ENCODE measurements around the gene CELF1. TPM values are rescaled to one million over a fixed set of nuclear protein-coding genes. Genes with fewer than 3 reads are reported as not detected.

Gene CELF1
- total RNA-seq, 4 donors from 2014 or later, result 87.3 to 144 (median 111) TPM

GRCh38 chr11:47577460-47578041, 24.6 kb upstream of the CELF1 start:
- WGBS, 2 donors, result 80 to 82% methylated on average over 13 of the region's 13 CpGs
- H3K27ac ChIP-seq, result no peak overlapping the region

GRCh38 chr11:47573321-47573720, 20.4 kb upstream of the CELF1 start:
- H3K36me3 ChIP-seq, result peaks cover 21 to 41% of the 10 kb centered on the region in 2 donors
- H3K27me3 ChIP-seq, result no peaks in the 10 kb centered on the region
- H3K4me3 ChIP-seq (replicated peaks in 1 of 3), result no peak overlapping the region
- intact Hi-C loops (cut with DNase I), result no loop called here
- TF ChIP-seq CTCF (IDR thresholded peaks at IDR 0.05), result no peak
- no peaks in the 10 kb centered on the region for H3K9me3 ChIP-seq
- no peak overlapping the region for H3K27ac ChIP-seq
- 82 to 90% methylated on average over 11 of the region's 11 CpGs for WGBS, 2 donors
- DNase-seq, result no peak
- H3K4me1 ChIP-seq, result peaks cover 7 to 19% of the 10 kb centered on the region in 2 donors

More at GRCh38 chr11:47577460-47578041, 24.6 kb upstream of the CELF1 start:
- Histone ChIP-seq H3K9me3 (no peaks in the 10 kb centered on the region), H3K27me3 (no peaks in the 10 kb centered on the region), H3K4me1 (peaks cover 11 to 28% of the 10 kb centered on the region in 2 donors), H3K4me3 (replicated peaks in 1 of 3) (peak overlapping the region in 1 of 3 donors; percentile 95), H3K36me3 (peaks cover 35 to 46% of the 10 kb centered on the region in 2 donors)
- intact Hi-C loops (cut with DNase I), result no loop called here
- TF ChIP-seq CTCF (IDR thresholded peaks at IDR 0.05) (no peak), POLR2A (IDR thresholded peaks at IDR 0.05) (no peak)
- DNase-seq, result no peak

- TF ChIP-seq CTCF (IDR thresholded peaks at IDR 0.05), result no peak
- no peak for TF ChIP-seq POLR2A (IDR thresholded peaks at IDR 0.05)
- intact Hi-C loops (cut with DNase I), result no loop called here
- Histone ChIP-seq H3K27me3 (no peaks in the 10 kb centered on the region), H3K9me3 (no peaks in the 10 kb centered on the region), H3K27ac (no peak overlapping the region), H3K4me1 (peaks cover 1 to 14% of the 10 kb centered on the region in 2 donors), H3K4me3 (replicated peaks in 1 of 3) (no peak overlapping the region), H3K36me3 (peaks cover 21 to 41% of the 10 kb centered on the region in 2 donors)
- no peak for DNase-seq
- 57 to 59% methylated on average over 7 to 8 of the region's 8 CpGs for WGBS, 2 donors
Observed at GRCh38 chr11:47572715-47573255, 19.9 kb upstream of the CELF1 start.

- Histone ChIP-seq H3K4me3 (replicated peaks in 1 of 3) (no peak overlapping the region), H3K27ac (no peak overlapping the region), H3K4me1 (peaks cover 0 to 10% of the 10 kb centered on the region in 2 donors), H3K9me3 (no peaks in the 10 kb centered on the region), H3K36me3 (peaks cover 21 to 41% of the 10 kb centered on the region in 2 donors), H3K27me3 (no peaks in the 10 kb centered on the region)
- 74 to 80% methylated on average over 1 of the region's 1 CpG for WGBS, 2 donors
- no peak for DNase-seq
- TF ChIP-seq POLR2A (IDR thresholded peaks at IDR 0.05) (no peak), CTCF (IDR thresholded peaks at IDR 0.05) (no peak)
- intact Hi-C loops (cut with DNase I), result no loop called here
Observed at GRCh38 chr11:47571895-47572294, 19.0 kb upstream of the CELF1 start.

- Histone ChIP-seq H3K27ac (no peak overlapping the region), H3K27me3 (no peaks in the 10 kb centered on the region), H3K9me3 (no peaks in the 10 kb centered on the region), H3K4me1 (peaks cover 0 to 15% of the 10 kb centered on the region in 2 donors), H3K36me3 (peaks cover 21 to 41% of the 10 kb centered on the region in 2 donors), H3K4me3 (replicated peaks in 1 of 3) (no peak overlapping the region)
- TF ChIP-seq CTCF (IDR thresholded peaks at IDR 0.05) (no peak), POLR2A (IDR thresholded peaks at IDR 0.05) (no peak)
- intact Hi-C loops (cut with DNase I), result no loop called here
- WGBS, 2 donors, result 87 to 88% methylated on average over 4 of the region's 4 CpGs
- no peak for DNase-seq
Observed at GRCh38 chr11:47571357-47571729, 18.4 kb upstream of the CELF1 start.

Measured in thyroid gland (tissue), 4 donors.